Prostate gland (tissue), 2 donors: ENCODE results near the gene FRRS1L. TPM values are rescaled to one million over a fixed set of nuclear protein-coding genes. Genes with fewer than 3 reads are reported as not detected.
A peak's percentile ranks its signal among the peaks of the same experiment; 100 is the strongest.

ENCODE experiments used
- DNase-seq: peaks from one replicate; pipeline ENCODE4 v3.0.0-alpha.2; 2019; ENCODE audit warnings: low spot score
- H3K27ac ChIP-seq, 2 donors: fragments of 200-600 bp; sonication (generic); 2 replicates each; pipeline ENCODE4 v1.5.1; 2017 to 2019
- H3K27me3 ChIP-seq: fragments of 200-600 bp; sonication (generic); replicated peaks from 2 replicates; pipeline ENCODE4 v1.5.1; 2019; ENCODE audit not compliant: insufficient read depth
- H3K36me3 ChIP-seq, 2 donors: fragments of 200-600 bp; sonication (generic); 1 replicate in 1 of 2; 2 replicates in 1 of 2; pipeline versions ENCODE4 v1.5.1 to v1.8.1; 2017 to 2019
- H3K4me1 ChIP-seq: fragments of 200-600 bp; sonication (generic); replicated peaks from 2 replicates; pipeline ENCODE4 v1.5.1; 2019
- H3K4me3 ChIP-seq, 2 donors: fragments of 200-600 bp; sonication (generic); 2 replicates each; pipeline ENCODE4 v1.5.1; 2017 to 2019
- H3K9me3 ChIP-seq: fragments of 200-600 bp; sonication (generic); 2 replicates; pipeline ENCODE4 v1.5.1; 2017
- CTCF ChIP-seq, 4 experiments: fragments of 200-600 bp in 2 of 4; fragments of 450-650 bp in 2 of 4; sonication (generic) in 2 of 4; IDR thresholded peaks; 1 replicate in 3 of 4; 2 replicates in 1 of 4; pipeline ENCODE4 v1.5.1; 2016 to 2019; ENCODE audit warnings: antibody characterized with exemption in 4 of 4, mild to moderate bottlenecking in 2 of 4, moderate library complexity in 2 of 4
- POLR2A ChIP-seq: fragments of 450-650 bp; IDR thresholded peaks from one replicate; pipeline ENCODE4 v1.6.1; 2016; ENCODE audit warnings: antibody characterized with exemption, mild to moderate bottlenecking
- POLR2AphosphoS5 ChIP-seq: sonication (generic); formaldehyde crosslinking; IDR thresholded peaks from one replicate; pipeline ENCODE4 v1.6.1; 2017; ENCODE audit warnings: antibody characterized with exemption
- WGBS: methylation state at CpG from one replicate; pipeline ENCODE4 v1.1.5; 2018; 5-methylcytosine and 5-hydroxymethylcytosine counted together
- intact Hi-C: fragments of 100-400 bp; cut with DNase I; formaldehyde crosslinking; loops from one replicate; pipeline ENCODE4 v1.14.2; 2022
- total RNA-seq, 2 donors: library from RNA; depleted of rRNA; stranded (reverse); fragments of >200 nt; gene quantifications; one replicate each; pipeline ENCODE4 v1.1.0, GENCODE V29; 2016

The FRRS1L gene
- total RNA-seq, 2 donors from 2014 or later: 1.6 to 11.9 TPM

DNA sequence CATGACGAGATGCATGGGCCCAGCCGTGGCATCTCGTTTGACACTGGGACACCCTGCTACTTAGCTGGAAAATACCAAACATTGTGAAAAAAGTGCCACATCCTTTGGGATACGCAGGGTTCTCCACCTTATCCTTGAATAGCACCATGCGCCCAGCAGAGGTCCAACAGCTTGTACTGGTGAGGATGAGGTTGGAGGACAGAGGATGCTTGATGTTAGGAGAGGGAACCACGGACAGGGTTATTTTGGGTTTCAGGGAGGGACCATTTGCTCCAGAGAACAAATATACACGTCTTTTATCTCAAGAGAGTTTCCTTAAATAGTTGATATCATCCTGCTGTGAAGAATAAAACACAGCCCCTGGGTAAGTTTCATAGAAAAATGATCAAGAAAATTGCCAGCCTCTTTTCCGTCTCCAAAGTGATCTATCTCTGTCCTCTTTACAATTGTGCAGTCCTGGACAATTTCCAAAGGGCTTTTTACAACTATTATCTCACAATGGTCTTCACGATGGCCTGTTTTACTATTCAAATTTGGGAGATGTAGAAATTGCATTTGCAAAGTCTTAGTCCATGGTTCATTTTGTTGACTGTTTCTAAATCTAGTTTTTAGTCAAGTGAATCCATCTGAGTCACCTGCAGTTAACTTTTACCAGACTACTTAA lies 19.9 kb upstream of the FRRS1L start:
- intact Hi-C loops: loop anchor here (10.0 kb wide), 1 partner anchor 62 kb away; no protein-coding TSS in a partner anchor
- H3K27ac ChIP-seq: no peak overlapping the region
- 66% methylated on average over 9 of the region's 9 CpGs for WGBS

GRCh38 chr9:109182940-109183798 lies 16.1 kb upstream of the FRRS1L start:
- TF ChIP-seq POLR2AphosphoS5 (no peak), POLR2A (no peak), CTCF (IDR thresholded peaks at IDR 0.05) (peak in 3 of 4 experiments; percentile 12 to 23 (median 23))
- WGBS: 70% methylated on average over 13 of the region's 13 CpGs
- no peaks in the 10 kb centered on the region for H3K9me3 ChIP-seq
- no peaks in the 10 kb centered on the region for H3K27me3 ChIP-seq
- H3K27ac ChIP-seq: no peak overlapping the region
- no peak overlapping the region for H3K4me3 ChIP-seq
- peak; percentile 13 for DNase-seq
- intact Hi-C loops: loop anchor here (10.0 kb wide), 1 partner anchor 58 kb away; no protein-coding TSS in a partner anchor
- no peaks in the 10 kb centered on the region for H3K4me1 ChIP-seq
- H3K36me3 ChIP-seq: no peaks in the 10 kb centered on the region

More for the DNA sequence above, 19.9 kb upstream of the FRRS1L start:
- H3K9me3 ChIP-seq: no peaks in the 10 kb centered on the region
- no peak overlapping the region for H3K4me3 ChIP-seq
- no peaks in the 10 kb centered on the region for H3K4me1 ChIP-seq
- no peaks in the 10 kb centered on the region for H3K27me3 ChIP-seq
- no peak for TF ChIP-seq POLR2AphosphoS5
- TF ChIP-seq CTCF (IDR thresholded peaks at IDR 0.05): no peak
- TF ChIP-seq POLR2A: no peak
- no peaks in the 10 kb centered on the region for H3K36me3 ChIP-seq
- no peak for DNase-seq

GRCh38 chr9:109182550-109182939 lies 15.5 kb upstream of the FRRS1L start:
- H3K36me3 ChIP-seq: no peaks in the 10 kb centered on the region
- TF ChIP-seq POLR2AphosphoS5 (no peak), POLR2A (no peak), CTCF (IDR thresholded peaks at IDR 0.05) (no peak)
- no peak for DNase-seq
- no peak overlapping the region for H3K27ac ChIP-seq
- no peak overlapping the region for H3K4me3 ChIP-seq
- H3K9me3 ChIP-seq: no peaks in the 10 kb centered on the region
- 83% methylated on average over 9 of the region's 9 CpGs for WGBS
- H3K27me3 ChIP-seq: no peaks in the 10 kb centered on the region
- no peaks in the 10 kb centered on the region for H3K4me1 ChIP-seq
- intact Hi-C loops: loop anchor here (10.0 kb wide), 1 partner anchor 58 kb away; no protein-coding TSS in a partner anchor

DNA sequence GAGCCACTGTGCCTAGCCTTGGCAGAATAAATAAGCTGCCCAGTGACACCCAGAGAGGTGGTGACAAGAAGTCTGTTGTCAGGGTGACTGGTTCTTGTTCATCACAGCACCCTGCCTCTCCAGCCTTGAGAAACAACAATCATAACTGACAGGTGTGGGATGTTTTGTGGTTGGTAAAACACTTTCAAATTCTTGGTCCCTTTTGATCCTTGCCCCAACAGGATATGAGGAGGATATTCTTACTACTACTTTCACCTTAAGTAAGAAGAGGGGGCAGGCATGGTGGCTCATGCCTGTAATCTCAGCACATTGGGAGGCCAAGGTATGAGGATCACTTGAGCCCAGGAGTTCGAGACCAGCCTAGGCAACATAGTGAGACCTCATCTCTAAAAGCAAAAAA lies 14.2 kb upstream of the FRRS1L start:
- intact Hi-C loops: loop anchor here (10.0 kb wide), 1 partner anchor 56 kb away; no protein-coding TSS in a partner anchor
- no peak overlapping the region for H3K4me3 ChIP-seq
- H3K9me3 ChIP-seq: no peaks in the 10 kb centered on the region
- 96% methylated on average over 1 of the region's 1 CpG for WGBS
- no peak for DNase-seq
- no peaks in the 10 kb centered on the region for H3K27me3 ChIP-seq
- TF ChIP-seq POLR2A: no peak
- no peak for TF ChIP-seq CTCF (IDR thresholded peaks at IDR 0.05)
- no peak for TF ChIP-seq POLR2AphosphoS5
- no peaks in the 10 kb centered on the region for H3K36me3 ChIP-seq
- no peak overlapping the region for H3K27ac ChIP-seq
- no peaks in the 10 kb centered on the region for H3K4me1 ChIP-seq
